Measurements from ENCODE around the gene SLC35F3.

The SLC35F3 gene

GRCh38 chr1:233912447-233912846, 8.0 kb downstream of the SLC35F3 start:
- no peak for DNase-seq (ENCODE audit: low spot score)

GRCh38 chr1:233912909-233913308, 8.4 kb downstream of the SLC35F3 start:
- DNase-seq (ENCODE audit: low spot score), result no peak

GRCh38 chr1:233916706-233917105, 12.2 kb downstream of the SLC35F3 start:
- no peak for DNase-seq (ENCODE audit: low spot score)

GRCh38 chr1:233919786-233920185, 15.3 kb downstream of the SLC35F3 start:
- DNase-seq (ENCODE audit: low spot score), result no peak

GRCh38 chr1:233928123-233928522, 23.6 kb downstream of the SLC35F3 start:
- no peak for DNase-seq (ENCODE audit: low spot score)

GRCh38 chr1:233933339-233933738, 28.9 kb downstream of the SLC35F3 start:
- no peak for DNase-seq (ENCODE audit: low spot score)

GRCh38 chr1:233935297-233935868, 30.9 kb downstream of the SLC35F3 start:
- no peak for DNase-seq (ENCODE audit: low spot score)

GRCh38 chr1:233936422-233936821, 31.9 kb downstream of the SLC35F3 start:
- no peak for DNase-seq (ENCODE audit: low spot score)

- no peak for DNase-seq (ENCODE audit: low spot score)
Observed at GRCh38 chr1:233936842-233937241, 32.4 kb downstream of the SLC35F3 start.

- no peak for DNase-seq (ENCODE audit: low spot score)
Observed at GRCh38 chr1:233938476-233938875, 34.0 kb downstream of the SLC35F3 start.

- DNase-seq (ENCODE audit: low spot score), result no peak
Observed at GRCh38 chr1:233939451-233939850, 35.0 kb downstream of the SLC35F3 start.

GRCh38 chr1:233940908-233941307, 36.4 kb downstream of the SLC35F3 start:
- DNase-seq (ENCODE audit: low spot score), result no peak

GRCh38 chr1:233944601-233945000, 40.1 kb downstream of the SLC35F3 start:
- no peak for DNase-seq (ENCODE audit: low spot score)

- DNase-seq (ENCODE audit: low spot score), result no peak
Observed at GRCh38 chr1:233945573-233945972, 41.1 kb downstream of the SLC35F3 start.

GRCh38 chr1:233945979-233946378, 41.5 kb downstream of the SLC35F3 start:
- no peak for DNase-seq (ENCODE audit: low spot score)

GRCh38 chr1:233946724-233947123, 42.2 kb downstream of the SLC35F3 start:
- no peak for DNase-seq (ENCODE audit: low spot score)

GRCh38 chr1:233951804-233952203, 47.3 kb downstream of the SLC35F3 start:
- no peak for DNase-seq (ENCODE audit: low spot score)

GRCh38 chr1:233957691-233958090, 53.2 kb downstream of the SLC35F3 start:
- DNase-seq (ENCODE audit: low spot score), result no peak

- no peak for DNase-seq (ENCODE audit: low spot score)
Observed at GRCh38 chr1:233959102-233959501, 54.6 kb downstream of the SLC35F3 start.

- DNase-seq (ENCODE audit: low spot score), result no peak
Observed at GRCh38 chr1:233959971-233960370, 55.5 kb downstream of the SLC35F3 start.

GRCh38 chr1:233960386-233960785, 55.9 kb downstream of the SLC35F3 start:
- no peak for DNase-seq (ENCODE audit: low spot score)

GRCh38 chr1:233962878-233963277, 58.4 kb downstream of the SLC35F3 start:
- no peak for DNase-seq (ENCODE audit: low spot score)

GRCh38 chr1:233965856-233966255, 61.4 kb downstream of the SLC35F3 start:
- no peak for DNase-seq (ENCODE audit: low spot score)

- no peak for DNase-seq (ENCODE audit: low spot score)
Observed at GRCh38 chr1:233971753-233972152, 67.3 kb downstream of the SLC35F3 start.

- DNase-seq (ENCODE audit: low spot score), result no peak
Observed at GRCh38 chr1:233972563-233972950, 68.1 kb downstream of the SLC35F3 start.
